CD4-positive, CD25-positive, alpha-beta regulatory T cell (primary cell): Measurements from ENCODE around the gene NXT1. TPM values are rescaled to one million over a fixed set of nuclear protein-coding genes. Genes with fewer than 3 reads are reported as not detected.
"Not testable (repeated sequence)": the region's sequence is repeated elsewhere in the genome, so short reads cannot be mapped to it uniquely, and the experiment has no call there.

ENCODE experiments used
- ATAC-seq, 2 donors: fragments of 150-1000 bp; cut with Tn5 transposase; one replicate each; pipeline ENCODE4 v1.10.0; 2021; ENCODE audit warnings: low read depth in 2 of 2, moderate number of reproducible peaks in 2 of 2, moderate library complexity in 1 of 2
- DNase-seq, 3 donors: peaks; one replicate each; pipeline versions ENCODE4 v3.0.0 to v3.0.0-alpha.2; 2012 to 2022; ENCODE audit warnings: mixed read lengths in 1 of 3
- H3K27ac ChIP-seq: one replicate; pipeline ENCODE4 v1.7.0; 2013; ENCODE audit warnings: mild to moderate bottlenecking, low read length; ENCODE audit not compliant: insufficient read depth, poor library complexity, severe bottlenecking
- H3K27me3 ChIP-seq: one replicate; pipeline ENCODE4 v1.7.0; 2013; ENCODE audit warnings: low read length; ENCODE audit not compliant: control insufficient read depth, insufficient read depth
- H3K36me3 ChIP-seq: one replicate; pipeline ENCODE4 v1.7.0; 2013; ENCODE audit warnings: mild to moderate bottlenecking, low read length, moderate library complexity; ENCODE audit not compliant: control insufficient read depth, insufficient read depth
- H3K4me1 ChIP-seq: 2 replicates; pipeline ENCODE4 v1.7.0; 2013; ENCODE audit warnings: mild to moderate bottlenecking, low read length; ENCODE audit not compliant: insufficient read depth, control insufficient read depth, poor library complexity, severe bottlenecking
- H3K4me3 ChIP-seq: one replicate; pipeline ENCODE4 v1.7.0; 2013; ENCODE audit warnings: low read depth, mild to moderate bottlenecking, low read length, moderate library complexity
- H3K9me3 ChIP-seq, 2 experiments: 1 replicate in 1 of 2; 2 replicates in 1 of 2; pipeline ENCODE4 v1.7.0; 2013; ENCODE audit warnings: low read length in 2 of 2, mild to moderate bottlenecking in 1 of 2, moderate library complexity in 1 of 2; ENCODE audit not compliant: control insufficient read depth in 2 of 2
- H3K27ac Mint-ChIP-seq, 3 donors: one replicate each; pipeline ENCODE4 v1.8.0; 2020 to 2022; ENCODE audit warnings: mild to moderate bottlenecking in 3 of 3, mixed read lengths in 3 of 3, moderate library complexity in 2 of 3
- H3K27me3 Mint-ChIP-seq: one replicate; pipeline ENCODE4 v1.8.0; 2022; ENCODE audit warnings: mild to moderate bottlenecking, mixed read lengths
- H3K36me3 Mint-ChIP-seq: one replicate; pipeline ENCODE4 v1.8.0; 2020; ENCODE audit warnings: mixed read lengths
- H3K4me1 Mint-ChIP-seq, 4 donors: one replicate each; pipeline ENCODE4 v1.8.0; 2020 to 2022; ENCODE audit warnings: mixed read lengths in 4 of 4, mild to moderate bottlenecking in 1 of 4
- H3K4me3 Mint-ChIP-seq, 4 donors: one replicate each; pipeline ENCODE4 v1.8.0; 2020 to 2022; ENCODE audit warnings: mild to moderate bottlenecking in 4 of 4, mixed read lengths in 4 of 4, moderate library complexity in 3 of 4
- H3K9me3 Mint-ChIP-seq, 7 donors: one replicate each; pipeline ENCODE4 v1.8.0; 2020 to 2022; ENCODE audit warnings: mixed read lengths in 7 of 7, mild to moderate bottlenecking in 3 of 7, moderate library complexity in 2 of 7
- polyA plus RNA-seq, 4 donors: library from polyadenylated mRNA; unstranded; fragments of 300-500 nt; fragmentation: Illumina TruSeq; gene quantifications; one replicate each; pipeline ENCODE4 v1.2.3, GENCODE V29; 2021
- total RNA-seq: library from RNA; stranded (reverse); gene quantifications from one replicate; pipeline ENCODE4 v1.2.3, GENCODE V29; 2022

The NXT1 gene
- total and polyA plus RNA-seq, 5 donors from 2014 or later: 41.5 to 71.5 (median 52.3) TPM

DNA sequence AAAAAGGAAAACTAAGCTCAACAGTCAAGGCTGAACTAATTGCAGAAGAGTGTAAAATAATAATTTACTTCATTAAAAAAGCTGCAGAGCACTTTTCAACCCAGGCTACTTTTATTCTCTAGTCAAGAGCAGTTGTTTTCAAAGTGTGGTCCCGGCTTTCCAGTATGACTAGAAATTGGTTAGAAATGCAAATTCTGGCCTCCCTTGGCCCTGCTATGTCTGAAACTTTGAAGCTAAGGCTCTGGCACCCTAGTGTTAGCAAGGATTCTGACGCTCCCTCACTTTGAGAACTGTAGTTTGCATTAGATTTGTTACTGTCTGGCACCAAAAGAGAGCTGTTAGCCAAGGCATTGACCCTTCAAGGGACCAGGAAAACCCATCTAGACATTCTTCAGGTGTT lies 9.5 kb upstream of the NXT1 start:
- H3K4me3 ChIP-seq: no peak overlapping the region
- Mint-ChIP-seq H3K4me3 (no peak overlapping the region), H3K9me3 (no peaks in the 10 kb centered on the region), H3K27me3 (peaks cover 6% of the 10 kb centered on the region), H3K27ac (no peak overlapping the region), H3K4me1 (no peaks in the 10 kb centered on the region), H3K36me3 (no peaks in the 10 kb centered on the region)
- H3K27me3 ChIP-seq: no peaks in the 10 kb centered on the region
- ATAC-seq (no peak), DNase-seq (no peak)
- H3K27ac ChIP-seq: no peak overlapping the region
- no peaks in the 10 kb centered on the region for H3K36me3 ChIP-seq
- no peaks in the 10 kb centered on the region for H3K9me3 ChIP-seq
- H3K4me1 ChIP-seq: no peaks in the 10 kb centered on the region

DNA sequence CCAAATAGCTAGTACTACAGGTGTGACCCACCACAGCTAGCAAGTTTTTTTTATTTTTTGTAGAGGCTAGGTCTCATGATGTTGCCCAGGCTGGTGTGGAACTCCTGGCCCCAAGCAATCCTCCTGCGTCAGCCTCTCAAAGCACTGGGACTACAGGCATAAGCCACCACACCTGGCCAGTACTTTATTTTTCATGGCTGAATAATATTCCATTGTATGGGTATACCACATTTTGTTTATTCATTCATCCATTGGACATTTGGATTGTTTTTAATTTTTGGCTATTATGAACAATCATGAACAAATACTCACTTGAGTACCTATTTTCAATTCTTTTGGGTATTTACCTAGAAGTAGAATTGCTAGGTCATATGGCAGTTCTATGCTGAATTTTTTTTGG lies 7.0 kb upstream of the NXT1 start:
- Mint-ChIP-seq H3K4me3 (no peak overlapping the region), H3K9me3 (no peaks in the 10 kb centered on the region), H3K27ac (no peak overlapping the region), H3K4me1 (peaks cover 0 to 2% (median 0%) of the 10 kb centered on the region in 4 donors), H3K27me3 (peaks cover 6% of the 10 kb centered on the region), H3K36me3 (no peaks in the 10 kb centered on the region)
- Histone ChIP-seq H3K27me3 (no peaks in the 10 kb centered on the region), H3K9me3 (no peaks in the 10 kb centered on the region), H3K36me3 (no peaks in the 10 kb centered on the region), H3K4me3 (no peak overlapping the region), H3K4me1 (no peaks in the 10 kb centered on the region), H3K27ac (no peak overlapping the region)
- DNase-seq (no peak), ATAC-seq (no peak)

DNA sequence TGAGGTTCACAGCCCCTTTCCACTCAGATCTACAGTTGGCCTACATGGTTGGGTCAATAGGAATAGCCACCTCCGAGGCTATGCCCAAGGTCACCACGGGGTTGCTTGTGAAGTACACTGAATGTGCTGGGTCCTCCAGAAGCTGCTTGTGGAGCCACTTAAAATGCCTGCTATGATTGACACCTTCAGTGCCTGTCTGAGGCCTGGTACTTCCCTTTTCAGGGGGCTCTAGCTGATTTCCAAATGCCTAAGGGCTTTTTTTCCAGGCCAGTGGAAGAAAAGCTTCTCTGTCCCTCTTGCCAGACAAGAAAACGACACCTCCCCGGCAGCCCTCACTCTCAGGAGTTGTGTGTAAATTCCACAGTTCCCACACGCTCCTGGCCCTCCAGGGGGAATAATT lies 6.3 kb upstream of the NXT1 start:
- no peaks in the 10 kb centered on the region for H3K36me3 ChIP-seq
- H3K27me3 ChIP-seq: no peaks in the 10 kb centered on the region
- H3K9me3 ChIP-seq: no peaks in the 10 kb centered on the region
- no peak overlapping the region for H3K4me3 Mint-ChIP-seq
- no peak overlapping the region for H3K4me3 ChIP-seq
- no peak for ATAC-seq
- H3K27ac ChIP-seq: no peak overlapping the region
- H3K27me3 Mint-ChIP-seq: peaks cover 6% of the 10 kb centered on the region
- peaks cover 0 to 6% (median 3%) of the 10 kb centered on the region in 4 donors for H3K4me1 Mint-ChIP-seq
- H3K4me1 ChIP-seq: peaks cover 5% of the 10 kb centered on the region
- H3K27ac Mint-ChIP-seq: no peak overlapping the region
- no peaks in the 10 kb centered on the region for H3K9me3 Mint-ChIP-seq
- no peaks in the 10 kb centered on the region for H3K36me3 Mint-ChIP-seq
- DNase-seq: no peak

DNA sequence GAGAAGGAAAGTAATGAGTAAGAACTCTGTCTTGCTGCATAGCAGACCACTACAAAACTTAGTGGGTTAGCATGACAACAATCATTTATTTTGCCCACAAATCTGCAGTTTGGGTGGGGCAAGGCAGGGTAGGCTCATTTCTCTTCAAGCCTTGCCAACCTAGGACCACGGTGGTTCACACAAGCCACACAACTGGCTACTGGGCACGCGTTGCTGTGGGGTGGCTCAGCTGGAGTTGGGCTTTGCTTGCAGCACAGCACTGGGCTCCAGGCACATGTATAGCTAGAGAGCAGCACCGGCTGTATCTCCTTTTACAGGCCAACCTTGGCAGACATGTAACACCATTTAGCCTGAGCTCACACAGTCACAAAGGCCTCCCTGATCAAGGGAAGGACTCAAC lies 4.6 kb upstream of the NXT1 start:
- H3K4me1 ChIP-seq: peaks cover 14% of the 10 kb centered on the region
- Mint-ChIP-seq H3K27ac (no peak overlapping the region), H3K36me3 (no peaks in the 10 kb centered on the region), H3K4me3 (no peak overlapping the region), H3K4me1 (peaks cover 0 to 18% (median 11%) of the 10 kb centered on the region in 4 donors), H3K27me3 (peaks cover 13% of the 10 kb centered on the region), H3K9me3 (no peaks in the 10 kb centered on the region)
- ATAC-seq: no peak
- H3K4me3 ChIP-seq: no peak overlapping the region
- no peaks in the 10 kb centered on the region for H3K27me3 ChIP-seq
- no peak for DNase-seq
- no peaks in the 10 kb centered on the region for H3K36me3 ChIP-seq
- no peaks in the 10 kb centered on the region for H3K9me3 ChIP-seq
- H3K27ac ChIP-seq: no peak overlapping the region

DNA sequence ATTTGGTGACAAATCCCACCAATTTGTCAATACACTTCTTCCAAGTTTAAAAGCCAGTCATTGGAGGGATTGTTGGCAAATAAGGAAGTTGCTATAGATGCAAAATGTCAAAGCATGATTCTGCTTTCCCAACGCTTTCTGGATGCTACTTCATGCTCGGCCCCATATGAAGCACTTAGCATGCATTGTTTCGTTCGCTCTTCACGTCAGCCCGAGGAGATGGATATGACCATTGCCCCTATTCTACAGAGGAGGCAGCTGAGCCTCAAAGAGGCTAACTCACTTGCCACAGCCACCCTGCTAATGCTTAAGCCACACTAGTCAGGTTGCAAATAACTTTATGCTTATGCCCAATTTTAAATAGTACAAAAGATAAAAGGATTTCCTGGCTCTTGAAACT lies 2.8 kb upstream of the NXT1 start:
- Mint-ChIP-seq H3K4me3 (peak overlapping the region in 2 of 4 donors; percentile 8 to 75), H3K9me3 (no peaks in the 10 kb centered on the region), H3K36me3 (no peaks in the 10 kb centered on the region), H3K27me3 (peaks cover 8% of the 10 kb centered on the region), H3K27ac (peak overlapping the region in 2 of 3 donors; percentile 40 to 68), H3K4me1 (peaks cover 0 to 33% (median 20%) of the 10 kb centered on the region in 4 donors)
- Histone ChIP-seq H3K4me3 (no peak overlapping the region), H3K9me3 (no peaks in the 10 kb centered on the region), H3K36me3 (no peaks in the 10 kb centered on the region), H3K27me3 (no peaks in the 10 kb centered on the region), H3K4me1 (peaks cover 32% of the 10 kb centered on the region), H3K27ac (no peak overlapping the region)
- DNase-seq (no peak), ATAC-seq (no peak)

DNA sequence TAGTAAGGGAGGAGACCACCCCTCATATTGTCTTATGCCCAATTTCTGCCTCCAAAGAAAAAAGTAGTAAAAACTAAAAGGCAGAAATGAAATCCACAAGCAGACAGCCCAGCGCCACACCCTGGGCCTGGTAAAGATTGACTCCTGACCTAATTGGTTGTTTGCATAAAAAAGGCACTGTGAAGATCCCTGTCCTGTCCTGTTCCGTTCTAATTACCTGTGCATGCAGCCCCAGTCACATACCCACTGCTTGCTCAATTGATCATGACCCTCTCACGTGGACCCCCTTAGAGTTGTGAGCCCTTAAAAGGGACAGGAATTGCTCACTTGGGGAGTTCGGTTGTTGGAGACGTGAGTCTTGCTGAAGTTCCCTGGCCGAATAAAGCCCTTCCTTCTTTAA lies 2.1 kb upstream of the NXT1 start:
- Histone ChIP-seq H3K27ac (peak overlapping the region; percentile 99), H3K4me1 (peaks cover 32% of the 10 kb centered on the region)
- ATAC-seq, H3K9me3 ChIP-seq, H3K36me3 Mint-ChIP-seq, H3K9me3 Mint-ChIP-seq, H3K36me3 ChIP-seq, H3K4me3 ChIP-seq, H3K27me3 Mint-ChIP-seq, H3K27me3 ChIP-seq, DNase-seq: not testable (repeated sequence)
- Mint-ChIP-seq H3K4me3 (peak overlapping the region in 3 of 4 donors; percentile 9 to 75 (median 19)), H3K27ac (peak overlapping the region in 2 of 3 donors; percentile 68 to 80), H3K4me1 (peaks cover 0 to 38% (median 21%) of the 10 kb centered on the region in 4 donors)

DNA sequence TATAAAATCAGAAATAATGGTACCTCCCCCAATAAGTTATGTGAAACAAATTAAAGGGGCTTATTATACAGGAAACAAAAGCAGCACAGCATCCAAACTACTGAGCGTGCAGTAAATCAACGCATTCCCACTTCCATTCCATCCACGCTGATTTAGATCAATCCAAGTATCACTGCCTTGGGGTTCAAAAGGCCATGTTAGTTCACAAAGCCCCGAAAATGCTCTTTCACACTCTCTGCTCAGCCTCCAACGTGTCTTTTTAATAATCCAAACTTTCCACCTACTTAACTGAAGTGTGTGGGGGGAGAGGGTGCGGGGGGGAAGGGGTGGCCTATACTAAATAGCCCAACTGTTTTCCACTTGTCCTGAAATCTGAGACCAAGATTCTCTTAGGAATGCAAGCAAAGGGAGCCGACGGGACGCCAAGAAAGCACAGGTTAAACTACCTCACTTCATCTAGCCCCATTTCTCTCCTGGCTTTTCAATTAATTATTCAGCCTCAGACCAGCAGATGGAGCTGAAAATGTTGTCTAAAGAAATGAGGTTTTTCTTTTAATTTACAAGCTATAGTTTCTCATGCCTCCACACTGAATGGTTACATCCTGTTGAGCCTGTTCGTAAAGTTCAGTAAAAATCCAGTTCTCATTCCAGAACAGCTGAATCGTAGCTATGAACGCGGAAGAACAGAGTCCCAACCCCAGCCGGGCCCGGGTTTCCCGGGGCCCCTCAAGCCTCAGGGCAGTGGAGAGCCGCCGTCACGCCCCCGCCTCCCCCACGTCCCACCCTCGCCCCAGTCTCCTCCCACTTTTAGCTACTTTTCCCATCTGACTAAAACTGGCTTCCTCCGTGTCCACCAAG lies 1.0 kb upstream of the NXT1 start:
- ATAC-seq (peak; percentile 44 to 52), DNase-seq (peak in 2 of 3 donors; percentile 70 to 79)
- H3K36me3 ChIP-seq: peaks cover 8% of the 10 kb centered on the region
- Mint-ChIP-seq H3K36me3 (no peaks in the 10 kb centered on the region), H3K4me3 (peak overlapping the region; percentile 96 to 100 (median 99)), H3K9me3 (no peaks in the 10 kb centered on the region), H3K27ac (peak overlapping the region; percentile 99 to 100 (median 100)), H3K27me3 (peaks cover 8% of the 10 kb centered on the region), H3K4me1 (peaks cover 0 to 40% (median 21%) of the 10 kb centered on the region in 4 donors)
- no peaks in the 10 kb centered on the region for H3K9me3 ChIP-seq
- peaks cover 32% of the 10 kb centered on the region for H3K4me1 ChIP-seq
- H3K4me3 ChIP-seq: peak overlapping the region; percentile 88
- H3K27me3 ChIP-seq: no peaks in the 10 kb centered on the region
- peak overlapping the region; percentile 99 for H3K27ac ChIP-seq
